SIG-M5 (cell line): Measurements from ENCODE around the gene ZFHX2.

Source experiments
- DNase-seq: peaks from one replicate; lab custom pipeline; 2025; lab: John Stamatoyannopoulos, UW

Gene ZFHX2

GRCh38 chr14:23572836-23573235 lies 21.3 kb upstream of the ZFHX2 start:
- DNase-seq, result no peak

DNA sequence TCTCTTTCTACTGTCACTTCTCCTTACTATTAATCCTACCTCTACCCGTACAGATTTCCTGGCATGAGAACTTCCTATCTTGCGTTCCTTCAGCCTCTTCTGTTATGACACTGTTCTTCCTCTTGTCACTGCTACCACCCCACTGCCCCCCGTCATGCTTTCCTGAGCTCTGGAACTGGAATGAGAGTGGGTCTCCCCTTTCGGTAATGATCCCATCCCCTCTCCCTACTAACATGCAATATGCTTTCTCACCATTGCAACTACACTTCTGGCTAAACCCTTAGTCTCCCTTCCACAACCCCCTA lies 20.9 kb upstream of the ZFHX2 start:
- DNase-seq, result no peak

GRCh38 chr14:23571701-23572523 lies 20.3 kb upstream of the ZFHX2 start:
- DNase-seq, result no peak

DNA sequence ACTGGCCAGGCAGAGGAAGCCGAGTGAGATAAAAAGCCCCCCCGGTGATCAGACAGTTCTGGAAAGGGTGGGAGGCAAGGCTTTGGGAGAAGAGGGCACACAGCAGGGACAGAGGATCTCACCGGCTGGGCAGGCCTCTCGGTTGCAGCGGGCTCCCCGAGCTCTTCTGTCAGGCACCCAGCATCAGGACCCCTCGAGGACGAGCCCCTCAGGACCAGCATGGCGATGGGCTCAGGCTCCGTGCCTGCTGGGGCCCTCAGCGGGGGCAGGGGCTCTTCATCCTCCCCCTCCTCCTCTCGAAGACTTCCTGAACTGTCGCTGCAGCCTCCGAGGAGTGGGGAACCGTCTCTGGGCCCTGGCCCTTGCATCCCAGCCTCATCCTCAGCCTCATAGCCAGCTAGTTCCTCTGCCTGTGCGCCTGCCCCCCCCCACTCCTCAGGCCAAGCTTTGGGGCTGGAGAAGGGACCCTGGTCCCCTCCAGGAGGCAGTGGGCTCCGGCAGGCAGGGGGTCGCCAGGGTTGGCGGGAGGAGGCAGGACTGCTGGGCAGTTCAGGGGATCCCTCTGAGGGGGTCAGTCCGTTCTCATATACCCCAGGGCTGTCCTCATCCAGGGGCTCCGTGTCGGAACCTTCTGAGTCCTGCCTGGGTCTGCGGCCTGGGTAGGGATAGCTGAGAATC lies 19.4 kb upstream of the ZFHX2 start:
- no peak for DNase-seq

DNA sequence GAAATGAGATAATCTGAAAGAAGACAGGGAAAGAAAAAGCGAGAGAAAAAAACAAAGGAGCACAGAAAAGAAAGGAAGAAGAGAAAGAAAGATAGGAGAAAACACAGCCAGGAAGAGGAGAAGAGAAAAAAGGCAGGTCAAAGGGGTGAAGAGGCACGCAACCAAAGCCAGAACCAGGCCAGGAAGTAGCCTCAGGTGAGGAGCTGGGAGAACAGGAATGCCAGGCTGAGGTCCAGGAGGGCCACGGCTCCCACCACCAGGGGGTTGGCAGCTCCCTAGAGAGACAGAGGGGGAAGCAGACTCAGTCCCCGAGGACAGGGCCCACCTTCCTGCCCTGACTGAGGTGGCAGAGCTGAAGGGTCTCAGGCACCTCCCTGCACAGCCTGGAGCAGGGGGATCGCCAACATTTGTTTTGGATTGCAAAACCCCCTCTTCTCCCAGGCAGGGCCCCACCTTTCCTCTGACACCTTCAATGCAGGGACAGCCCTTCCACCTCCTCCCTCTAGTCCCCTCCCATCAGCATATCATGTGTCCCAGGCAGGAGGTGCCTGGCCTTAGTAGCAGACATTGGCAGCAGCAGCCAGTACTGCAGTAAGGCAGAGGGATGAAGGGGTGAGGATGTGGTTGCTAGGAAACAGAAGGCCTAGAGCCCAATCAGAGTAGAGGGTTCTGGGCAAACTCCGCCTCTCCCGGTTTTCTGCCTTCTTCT lies 18.0 kb upstream of the ZFHX2 start:
- DNase-seq, result no peak

DNA sequence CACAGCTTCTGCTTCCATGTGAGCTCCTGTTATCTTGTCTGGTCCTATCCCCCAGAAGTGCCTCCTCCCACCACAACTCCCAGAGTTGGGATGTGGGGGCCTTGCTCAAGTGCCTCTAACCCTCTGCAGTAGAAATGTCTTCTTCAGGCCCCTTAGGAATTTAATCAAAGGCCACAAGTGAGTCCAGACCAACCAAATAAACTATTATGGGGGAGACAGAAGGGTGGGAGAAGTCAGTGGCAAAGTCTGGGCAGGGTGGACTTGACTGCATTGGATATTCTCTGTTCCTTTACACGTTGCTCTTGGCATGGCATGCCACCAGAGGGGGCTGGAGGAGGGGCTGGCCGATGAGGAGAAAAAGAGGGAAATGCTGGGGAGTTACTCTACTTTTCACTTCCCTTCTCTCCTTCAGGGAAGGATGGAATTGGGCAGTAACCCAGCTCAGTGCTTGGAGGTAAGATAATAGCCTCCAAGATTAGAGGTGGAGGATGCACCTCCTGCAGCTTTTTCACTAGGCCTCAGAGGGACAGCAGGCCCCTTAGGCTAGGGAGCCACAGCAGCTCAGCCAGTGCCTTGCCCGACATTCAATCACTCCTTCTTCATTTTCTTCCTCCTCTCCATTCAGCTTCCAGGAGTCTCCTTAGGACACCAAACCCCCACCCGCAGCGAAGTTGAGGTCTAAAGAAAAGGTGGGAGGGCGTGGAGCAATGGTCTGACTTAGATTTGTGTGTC lies 17.2 kb upstream of the ZFHX2 start:
- no peak for DNase-seq

DNA sequence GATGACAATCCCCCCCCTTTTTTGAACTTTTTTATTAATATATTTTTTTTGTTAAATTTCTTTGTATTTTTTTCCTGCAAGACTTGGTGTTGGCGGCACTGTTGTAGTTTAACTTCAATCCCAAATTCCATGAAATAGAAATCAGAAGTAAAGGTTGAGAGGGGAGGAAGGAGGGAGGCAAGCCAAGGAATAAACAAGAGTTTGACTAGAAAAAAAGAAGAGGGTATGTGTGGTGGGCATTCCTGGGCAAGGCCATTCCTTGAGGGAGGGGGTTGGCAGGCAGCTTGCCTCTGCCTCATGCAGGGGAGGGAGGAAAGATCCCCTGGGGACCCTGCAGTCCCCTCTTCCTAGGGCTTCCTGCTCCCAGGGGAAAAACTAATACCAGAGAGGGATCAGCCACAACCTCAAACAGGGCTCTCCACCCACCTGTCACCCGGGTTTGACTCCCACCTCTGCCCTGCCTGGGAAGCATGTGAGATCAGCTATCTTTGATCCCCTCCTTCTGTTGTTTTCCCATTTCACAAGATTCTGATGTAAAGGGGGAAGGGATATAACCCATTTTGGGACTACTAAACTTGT lies 16.5 kb upstream of the ZFHX2 start:
- DNase-seq, result no peak

GRCh38 chr14:23567186-23568020 lies 15.8 kb upstream of the ZFHX2 start, which contains the start of gene AP1G2:
TSS of gene AP1G2 (minus strand) at chr14:23567791. CDS start at chr14:23567314, 477 bp downstream.
- peak; percentile 15 for DNase-seq

DNA sequence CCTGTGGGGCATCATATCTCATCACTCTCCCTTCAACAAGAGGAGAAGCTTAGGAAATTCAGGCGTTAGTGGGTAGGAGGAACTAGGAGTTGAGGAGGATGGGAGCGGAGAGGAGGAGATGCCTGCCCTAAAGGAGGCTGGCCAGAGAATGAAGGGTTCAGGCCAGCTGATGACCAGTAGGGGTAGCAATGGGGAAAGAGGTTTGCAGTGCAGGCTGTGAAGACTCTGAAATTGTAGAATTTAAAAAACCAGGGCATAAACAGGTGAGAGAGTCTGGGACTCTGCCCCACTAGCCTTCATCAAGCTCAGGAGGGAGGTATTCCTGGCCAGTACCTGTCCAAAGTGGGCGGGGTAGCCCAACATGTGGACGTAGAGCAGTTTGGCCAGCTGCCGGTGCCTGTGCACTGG lies 15.2 kb upstream of the ZFHX2 start:
- no peak for DNase-seq

- no peak for DNase-seq
These were observed 14.7 kb upstream of the ZFHX2 start for GRCh38 chr14:23566112-23566777.

- no peak for DNase-seq
These were observed 14.1 kb upstream of the ZFHX2 start for GRCh38 chr14:23565626-23566025.

GRCh38 chr14:23564876-23565275 lies 13.3 kb upstream of the ZFHX2 start:
- DNase-seq, result no peak

DNA sequence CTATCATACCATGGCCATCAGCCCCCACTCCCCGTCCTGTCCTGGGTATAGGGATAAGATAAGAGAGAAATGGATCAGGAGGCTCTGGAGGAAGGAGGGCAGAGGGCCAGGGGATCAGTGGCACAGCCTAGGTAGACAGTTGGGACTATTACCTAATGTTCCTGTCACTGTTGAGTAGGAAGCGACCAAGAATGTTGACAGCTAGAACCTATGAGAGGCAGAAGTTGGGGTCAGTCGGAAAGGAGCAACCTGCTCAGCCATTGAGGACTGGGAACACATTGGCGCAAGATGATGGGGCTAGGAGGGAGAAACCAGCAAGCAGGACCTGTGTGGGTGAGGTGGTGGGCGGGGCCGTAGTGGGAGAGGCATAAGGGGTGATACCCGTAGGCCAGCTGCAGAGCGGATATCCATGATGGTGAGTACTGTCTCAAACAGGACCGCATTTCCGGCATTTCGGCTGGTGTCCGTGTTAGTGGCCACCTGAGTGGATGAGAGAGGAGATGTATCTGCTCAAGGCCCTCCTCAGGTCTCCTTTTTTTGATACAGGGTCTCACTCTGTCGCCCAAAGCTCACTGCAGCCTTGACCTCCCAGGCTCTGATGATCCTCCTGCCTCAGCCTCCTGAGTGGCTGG lies 12.7 kb upstream of the ZFHX2 start:
- DNase-seq, result no peak

DNA sequence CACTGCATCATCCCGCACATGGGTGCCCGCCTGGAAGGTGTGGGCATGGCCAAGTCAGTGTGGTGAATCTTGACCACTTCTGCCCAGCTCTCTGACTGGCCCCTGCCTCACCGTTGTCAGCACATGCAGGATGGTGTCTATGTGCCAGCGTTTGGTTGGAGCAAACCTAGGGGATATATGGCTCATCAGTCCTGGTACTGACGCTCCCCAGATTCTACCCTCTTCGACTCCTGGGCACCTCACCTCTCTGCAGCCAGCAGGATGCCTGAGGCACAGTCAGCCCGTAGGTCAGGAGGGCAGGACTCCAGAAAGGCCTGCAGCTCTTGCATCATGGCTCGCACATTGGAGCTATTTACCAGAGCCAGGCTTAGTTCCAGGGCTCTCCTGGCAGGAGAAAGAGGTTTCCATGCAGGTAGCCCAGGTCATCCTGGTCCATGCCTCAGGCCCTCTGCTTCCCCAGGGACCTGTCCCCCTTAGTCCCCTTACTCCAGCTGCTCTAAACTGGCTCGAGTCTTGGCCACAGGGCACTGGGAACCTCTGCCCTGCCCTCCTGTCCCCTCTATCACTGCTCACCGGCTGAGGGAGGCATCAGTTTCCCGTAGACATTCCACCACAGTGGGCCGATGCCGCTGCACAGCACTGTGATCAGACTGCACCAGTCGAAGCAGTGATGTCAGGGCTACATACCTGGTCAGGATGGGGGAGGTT lies 12.1 kb upstream of the ZFHX2 start:
- DNase-seq, result no peak

DNA sequence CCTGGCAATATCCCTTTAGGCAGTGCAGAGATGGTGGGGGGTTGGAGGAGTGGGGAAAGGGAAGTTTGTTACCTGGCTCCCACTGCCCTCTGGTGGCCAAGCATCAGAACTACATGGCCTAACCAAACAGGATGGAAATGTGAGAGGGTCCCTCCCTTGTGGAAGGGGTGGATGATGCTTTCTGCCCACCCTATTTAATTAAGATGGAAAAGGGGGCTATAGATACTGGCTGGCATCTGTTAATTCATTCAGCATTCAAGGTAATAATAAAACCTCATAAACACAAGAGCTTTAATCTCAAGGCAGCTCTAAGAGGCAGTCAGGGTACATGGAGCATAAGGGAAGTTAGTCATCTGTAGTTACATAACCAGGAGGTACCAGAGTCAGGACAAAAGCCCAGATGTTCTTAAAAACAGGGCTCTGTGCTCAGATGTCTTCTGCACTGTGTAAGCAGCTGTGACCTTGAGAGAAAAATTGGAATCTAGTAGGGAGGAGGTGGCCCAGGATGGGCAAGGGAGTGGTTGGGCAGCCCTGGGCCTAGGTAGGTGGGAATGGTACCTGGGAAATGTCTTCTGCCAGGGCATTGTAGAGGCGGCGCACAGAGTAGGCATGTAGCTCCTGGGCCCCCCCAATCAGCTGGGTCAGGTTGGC lies 11.4 kb upstream of the ZFHX2 start:
- no peak for DNase-seq

DNA sequence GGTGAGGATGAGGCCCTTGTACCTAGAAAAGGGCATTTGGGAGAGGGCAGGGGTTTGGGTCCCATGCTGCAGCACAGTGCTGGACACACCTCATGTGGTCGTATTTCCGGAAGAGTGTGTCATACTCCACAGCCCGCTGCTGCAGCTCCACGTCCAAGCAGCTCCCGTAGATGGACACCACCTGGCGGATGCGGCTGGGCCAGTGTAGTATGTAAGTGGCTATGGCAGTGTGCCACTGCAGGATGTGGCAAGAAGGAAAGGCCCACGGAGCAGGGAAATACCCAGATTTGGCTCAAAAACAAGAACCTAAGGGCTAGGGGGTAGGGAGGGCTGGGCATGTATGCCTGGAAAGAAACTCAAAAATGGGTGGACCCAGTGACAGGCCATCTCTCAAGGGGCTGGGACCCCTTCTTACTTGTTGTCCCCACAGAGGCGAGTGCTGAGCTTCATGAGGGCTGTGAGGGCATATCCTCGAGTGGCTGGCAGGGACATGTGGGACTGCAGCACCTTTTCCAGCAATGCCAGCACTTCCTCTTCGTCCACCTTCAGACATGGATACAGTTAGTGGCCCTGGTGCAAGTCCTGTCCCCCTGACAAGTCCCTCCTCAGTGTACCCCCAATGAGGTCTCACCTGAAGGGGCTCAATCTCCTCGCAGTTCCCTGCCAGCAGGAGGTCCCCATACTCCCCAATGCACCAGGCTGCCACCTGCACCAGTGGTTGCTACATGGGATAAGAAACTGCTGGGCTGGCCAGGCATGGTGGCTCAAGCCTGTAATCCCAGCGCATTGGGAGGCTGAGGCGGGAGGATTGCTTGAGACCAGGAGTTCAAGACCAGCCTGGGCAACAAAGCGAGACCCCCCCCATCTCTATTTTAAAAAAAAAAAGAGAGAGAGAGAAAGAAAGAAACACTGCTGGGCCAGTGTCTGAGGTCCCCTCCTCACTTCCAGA lies 10.6 kb upstream of the ZFHX2 start:
- no peak for DNase-seq

DNA sequence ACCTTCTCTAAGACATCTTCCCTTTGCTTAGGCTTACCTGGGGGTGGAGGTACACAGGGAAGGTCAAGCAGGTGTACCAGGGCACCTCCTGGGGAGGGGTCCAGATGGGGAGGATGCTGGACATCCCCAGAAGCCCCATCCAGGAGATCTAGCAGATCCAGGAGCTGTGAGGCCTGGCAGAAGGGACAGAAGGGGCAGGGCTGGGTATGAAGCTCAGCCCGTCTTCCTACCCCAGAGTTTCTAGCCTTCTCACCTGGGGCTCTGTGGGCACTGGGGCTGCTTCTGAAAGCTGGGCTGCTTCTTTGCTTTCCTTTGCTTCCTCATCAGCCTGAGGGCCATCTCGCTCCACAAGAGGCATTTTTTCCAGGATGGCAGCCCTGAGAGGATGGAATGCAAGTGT lies 9.7 kb upstream of the ZFHX2 start:
- no peak for DNase-seq
